ENCODE measurements around the gene OGFOD2.

Gene OGFOD2

DNA sequence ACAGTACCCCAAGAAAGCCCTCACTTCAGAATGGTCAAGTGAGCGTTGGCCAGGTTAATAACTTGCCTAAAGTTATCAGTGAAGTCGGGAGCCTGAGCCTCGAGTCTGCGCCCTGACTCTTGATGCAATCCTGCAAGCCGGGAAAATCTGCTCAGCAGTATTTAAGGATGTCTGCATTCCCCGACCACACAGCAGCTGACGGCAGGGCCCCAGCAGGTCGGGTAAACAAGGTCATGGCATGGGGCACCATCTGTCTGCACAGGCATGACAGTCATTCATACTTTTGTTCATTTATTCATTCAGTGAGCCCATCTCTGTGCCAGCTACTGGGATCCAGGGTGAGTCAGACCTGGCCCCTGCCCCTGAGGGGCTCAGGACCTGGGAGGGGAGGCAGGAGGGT lies 19.9 kb upstream of the OGFOD2 start:
- Histone ChIP-seq H3K9me2 (replicated peaks; ENCODE audit: insufficient read depth, low read length) (no peaks in the 10 kb centered on the region), H3K9ac (ENCODE audit: low read length) (no peak overlapping the region), H3F3A (ENCODE audit: insufficient read depth, low read length) (no peaks in the 10 kb centered on the region), H3K4me3 (ENCODE audit: low read length) (no peak overlapping the region), H3K27me3 (replicated peaks; ENCODE audit: insufficient read depth, low read length) (no peaks in the 10 kb centered on the region), H3K9me3 (replicated peaks; ENCODE audit: insufficient read depth, low read length) (no peaks in the 10 kb centered on the region), H3K4me1 (ENCODE audit: low read length) (no peaks in the 10 kb centered on the region), H3K79me2 (ENCODE audit: low read length) (0 out of 2 replicates have a peak, but pooled peaks cover 4% of the 10 kb centered on the region), H4K20me1 (ENCODE audit: insufficient read depth, low read length) (no peaks in the 10 kb centered on the region), H3K27ac (ENCODE audit: low read length) (no peak overlapping the region), H3K36me3 (replicated peaks; ENCODE audit: insufficient read depth, low read length) (no peaks in the 10 kb centered on the region), H3K4me2 (ENCODE audit: low read depth, low read length) (no peak overlapping the region), H2AFZ (ENCODE audit: low read length) (no peak overlapping the region)
- TF ChIP-seq, protein P1, sequence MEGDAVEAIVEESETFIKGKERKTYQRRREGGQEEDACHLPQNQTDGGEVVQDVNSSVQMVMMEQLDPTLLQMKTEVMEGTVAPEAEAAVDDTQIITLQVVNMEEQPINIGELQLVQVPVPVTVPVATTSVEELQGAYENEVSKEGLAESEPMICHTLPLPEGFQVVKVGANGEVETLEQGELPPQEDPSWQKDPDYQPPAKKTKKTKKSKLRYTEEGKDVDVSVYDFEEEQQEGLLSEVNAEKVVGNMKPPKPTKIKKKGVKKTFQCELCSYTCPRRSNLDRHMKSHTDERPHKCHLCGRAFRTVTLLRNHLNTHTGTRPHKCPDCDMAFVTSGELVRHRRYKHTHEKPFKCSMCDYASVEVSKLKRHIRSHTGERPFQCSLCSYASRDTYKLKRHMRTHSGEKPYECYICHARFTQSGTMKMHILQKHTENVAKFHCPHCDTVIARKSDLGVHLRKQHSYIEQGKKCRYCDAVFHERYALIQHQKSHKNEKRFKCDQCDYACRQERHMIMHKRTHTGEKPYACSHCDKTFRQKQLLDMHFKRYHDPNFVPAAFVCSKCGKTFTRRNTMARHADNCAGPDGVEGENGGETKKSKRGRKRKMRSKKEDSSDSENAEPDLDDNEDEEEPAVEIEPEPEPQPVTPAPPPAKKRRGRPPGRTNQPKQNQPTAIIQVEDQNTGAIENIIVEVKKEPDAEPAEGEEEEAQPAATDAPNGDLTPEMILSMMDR (IDR thresholded peaks at IDR 0.05; ENCODE audit: low read length), result no peak
- TF ChIP-seq EZH2 (optimal IDR thresholded peaks at IDR 0.05; ENCODE audit: low read depth, low read length) (no peak), EZH2phosphoT487 (IDR thresholded peaks at IDR 0.05; ENCODE audit: low read length) (no peak)
- no peak for DNase-seq

DNA sequence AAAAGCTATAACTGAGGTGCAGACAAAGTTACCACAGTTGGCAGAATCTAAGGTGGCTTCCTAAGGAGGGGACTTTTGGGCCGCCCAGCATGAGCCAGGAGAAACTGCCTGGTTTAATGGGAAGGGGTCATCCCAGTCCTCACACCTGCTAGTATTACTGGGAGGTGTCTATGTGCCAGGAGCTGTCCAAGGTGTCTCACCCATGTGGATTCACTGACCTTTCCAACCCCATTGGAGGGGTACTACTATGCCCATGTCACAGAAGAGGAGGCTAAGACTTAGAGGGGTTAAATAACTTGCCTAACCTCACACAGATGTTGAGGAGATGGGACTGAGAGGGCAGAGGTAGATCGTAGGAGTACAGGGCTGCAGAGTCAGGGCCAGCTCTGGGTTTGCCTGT lies 19.0 kb upstream of the OGFOD2 start:
- Histone ChIP-seq H3K9me2 (replicated peaks; ENCODE audit: insufficient read depth, low read length) (no peaks in the 10 kb centered on the region), H3K4me2 (ENCODE audit: low read depth, low read length) (no peak overlapping the region)

DNA sequence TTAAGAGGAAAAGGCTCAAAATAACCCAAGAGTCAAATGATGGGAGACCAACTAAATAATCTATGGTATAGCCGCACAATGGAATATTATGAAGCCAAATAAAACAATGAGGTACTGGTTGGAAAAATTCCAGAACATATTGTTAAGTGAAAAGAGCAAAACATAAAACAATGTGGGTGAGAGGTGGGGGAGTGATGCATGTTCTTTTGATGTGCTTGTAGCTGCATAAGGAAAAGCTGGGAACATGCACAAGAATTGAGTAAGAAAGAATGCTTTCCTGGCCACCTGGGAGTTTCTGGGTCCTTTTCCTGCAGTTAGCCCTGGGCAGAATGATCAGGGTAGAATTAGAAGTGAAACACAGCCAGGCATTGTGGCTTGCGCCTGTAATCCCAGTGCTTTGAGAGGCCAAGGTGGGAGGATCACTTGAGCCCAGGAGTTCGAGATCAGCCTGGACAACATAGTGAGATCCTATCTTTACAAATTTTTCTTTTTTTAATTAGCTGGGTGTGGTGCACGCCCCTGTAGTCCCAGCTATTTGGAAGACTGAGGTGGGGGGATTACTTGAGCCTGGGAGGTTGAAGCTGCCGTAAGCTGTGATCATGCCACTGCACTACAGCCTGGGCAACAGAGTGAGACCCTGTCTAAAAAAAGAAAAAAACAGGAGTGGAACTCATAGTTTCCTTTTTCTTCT lies 16.7 kb upstream of the OGFOD2 start:
- Histone ChIP-seq H3F3A (ENCODE audit: insufficient read depth, low read length) (no peaks in the 10 kb centered on the region), H3K36me3 (replicated peaks; ENCODE audit: insufficient read depth, low read length) (no peaks in the 10 kb centered on the region), H3K4me2 (ENCODE audit: low read depth, low read length) (no peak overlapping the region), H3K4me1 (ENCODE audit: low read length) (no peaks in the 10 kb centered on the region), H3K9me2 (replicated peaks; ENCODE audit: insufficient read depth, low read length) (no peaks in the 10 kb centered on the region), H3K79me2 (ENCODE audit: low read length) (no peaks in the 10 kb centered on the region), H4K20me1 (ENCODE audit: insufficient read depth, low read length) (no peaks in the 10 kb centered on the region), H3K9ac (ENCODE audit: low read length) (no peak overlapping the region), H3K27ac (ENCODE audit: low read length) (no peak overlapping the region), H3K27me3 (replicated peaks; ENCODE audit: insufficient read depth, low read length) (no peaks in the 10 kb centered on the region), H3K9me3 (replicated peaks; ENCODE audit: insufficient read depth, low read length) (no peaks in the 10 kb centered on the region), H2AFZ (ENCODE audit: low read length) (no peak overlapping the region), H3K4me3 (ENCODE audit: low read length) (no peak overlapping the region)
- no peak for DNase-seq
- TF ChIP-seq EZH2 (optimal IDR thresholded peaks at IDR 0.05; ENCODE audit: low read depth, low read length), result no peak
- TF ChIP-seq, protein P1 (IDR thresholded peaks at IDR 0.05; ENCODE audit: low read length), result no peak
- TF ChIP-seq EZH2phosphoT487 (IDR thresholded peaks at IDR 0.05; ENCODE audit: low read length), result no peak

More for the DNA sequence above, 19.0 kb upstream of the OGFOD2 start:
- Histone ChIP-seq H3K27me3 (replicated peaks; ENCODE audit: insufficient read depth, low read length) (no peaks in the 10 kb centered on the region), H2AFZ (ENCODE audit: low read length) (no peak overlapping the region), H3K4me3 (ENCODE audit: low read length) (no peak overlapping the region), H3F3A (ENCODE audit: insufficient read depth, low read length) (no peaks in the 10 kb centered on the region), H3K27ac (ENCODE audit: low read length) (no peak overlapping the region), H3K9me3 (replicated peaks; ENCODE audit: insufficient read depth, low read length) (no peaks in the 10 kb centered on the region), H4K20me1 (ENCODE audit: insufficient read depth, low read length) (no peaks in the 10 kb centered on the region), H3K9ac (ENCODE audit: low read length) (no peak overlapping the region), H3K4me1 (ENCODE audit: low read length) (no peaks in the 10 kb centered on the region), H3K79me2 (ENCODE audit: low read length) (0 out of 2 replicates have a peak, but pooled peaks cover 4% of the 10 kb centered on the region), H3K36me3 (replicated peaks; ENCODE audit: insufficient read depth, low read length) (no peaks in the 10 kb centered on the region)
- no peak for DNase-seq
- TF ChIP-seq EZH2phosphoT487 (IDR thresholded peaks at IDR 0.05; ENCODE audit: low read length) (no peak), EZH2 (optimal IDR thresholded peaks at IDR 0.05; ENCODE audit: low read depth, low read length) (no peak)
- TF ChIP-seq, protein P1 (IDR thresholded peaks at IDR 0.05; ENCODE audit: low read length), result no peak

All from MM.1S (cell line).